ENCODE measurements around the gene UBA6.
"Not testable (repeated sequence)": the region's sequence is repeated elsewhere in the genome, so short reads cannot be mapped to it uniquely, and the experiment has no call there.

The UBA6 gene

GRCh38 chr4:67659065-67659464, 41.9 kb downstream of the UBA6 start:
- DNase-seq = no peak

DNA sequence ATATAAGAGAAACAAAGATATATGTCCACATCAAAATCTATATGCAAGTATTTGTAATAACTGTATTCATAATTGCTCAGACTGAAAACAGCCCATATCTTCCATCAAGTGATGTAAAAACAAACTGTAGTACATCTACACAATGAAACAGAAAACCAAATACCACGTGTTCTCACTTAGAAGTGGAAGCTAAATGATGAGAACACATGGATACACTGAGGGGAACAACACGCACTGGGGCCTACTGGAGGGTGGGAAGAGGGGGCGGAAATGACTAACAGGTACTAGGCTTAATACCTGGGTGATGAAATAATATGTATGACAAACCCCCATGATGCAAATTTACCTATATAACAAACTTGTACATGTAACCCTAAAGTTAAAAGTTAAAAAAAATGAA, 42.7 kb downstream of the UBA6 start:
- DNase-seq = no peak

GRCh38 chr4:67651536-67651935, 49.4 kb downstream of the UBA6 start:
- DNase-seq = no peak

- DNase-seq = no peak
Observed at GRCh38 chr4:67638136-67638535, 62.8 kb downstream of the UBA6 start.

DNA sequence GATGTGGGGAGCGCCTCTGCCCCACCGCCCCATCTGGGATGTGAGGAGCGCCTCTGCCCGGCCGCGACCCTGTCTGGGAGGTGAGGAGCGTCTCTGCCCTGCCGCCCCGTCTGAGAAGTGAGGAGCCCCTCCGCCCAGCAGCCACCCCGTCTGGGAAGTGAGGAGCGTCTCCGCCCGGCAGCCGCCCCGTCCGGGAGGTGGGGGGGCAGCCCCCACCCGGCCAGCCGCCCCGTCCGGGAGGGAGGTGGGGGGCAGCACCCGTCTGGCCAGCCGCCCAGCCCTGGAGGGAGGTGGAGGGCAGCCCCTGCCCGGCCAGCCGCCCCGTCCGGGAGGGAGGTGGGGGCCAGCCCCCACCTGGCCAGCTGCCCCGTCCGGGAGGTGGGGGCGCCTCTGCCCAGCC, 64.0 kb downstream of the UBA6 start:
- DNase-seq = not testable (repeated sequence)

DNA sequence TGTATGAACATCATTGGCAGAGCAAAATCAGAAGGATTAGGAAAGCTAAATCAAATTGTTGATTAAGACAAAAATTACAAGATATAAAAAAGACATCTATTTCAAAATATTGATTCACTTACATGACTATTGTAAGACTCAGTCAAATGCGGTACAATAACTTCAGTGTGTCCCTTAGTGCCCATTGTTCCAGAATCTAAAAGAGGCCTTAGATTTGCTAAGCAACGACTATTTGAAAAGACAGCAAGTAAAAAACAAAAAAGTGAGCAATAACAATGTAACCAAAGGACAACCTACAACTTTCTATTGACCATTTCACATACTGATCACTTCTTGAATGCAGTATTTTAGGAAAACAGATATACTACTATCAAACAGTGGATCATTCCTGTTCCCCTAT, 65.6 kb downstream of the UBA6 start:
- DNase-seq = no peak

- no peak for DNase-seq
Observed at GRCh38 chr4:67634741-67635140, 66.2 kb downstream of the UBA6 start.

- DNase-seq = no peak
Observed at GRCh38 chr4:67632492-67632891, 68.5 kb downstream of the UBA6 start.

DNA sequence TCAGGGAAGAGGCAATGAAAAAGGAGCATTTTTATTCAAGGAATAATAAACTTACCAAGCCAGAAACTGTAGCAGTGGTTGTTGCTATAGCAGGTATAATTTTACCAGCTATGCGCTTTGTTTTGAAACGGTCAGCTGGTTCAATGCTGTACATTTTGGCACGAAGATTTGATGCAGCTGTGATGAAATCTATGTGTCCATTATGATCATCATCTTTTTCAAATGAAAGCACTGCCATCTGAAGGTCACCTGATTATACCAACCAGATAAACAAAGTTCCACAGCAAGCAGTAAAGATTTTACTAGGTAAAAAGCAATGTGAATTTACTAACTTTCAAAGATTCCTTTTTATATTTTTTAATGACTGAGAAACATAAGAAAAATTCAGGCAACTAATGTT, 76.0 kb downstream of the UBA6 start:
- DNase-seq = no peak

DNA sequence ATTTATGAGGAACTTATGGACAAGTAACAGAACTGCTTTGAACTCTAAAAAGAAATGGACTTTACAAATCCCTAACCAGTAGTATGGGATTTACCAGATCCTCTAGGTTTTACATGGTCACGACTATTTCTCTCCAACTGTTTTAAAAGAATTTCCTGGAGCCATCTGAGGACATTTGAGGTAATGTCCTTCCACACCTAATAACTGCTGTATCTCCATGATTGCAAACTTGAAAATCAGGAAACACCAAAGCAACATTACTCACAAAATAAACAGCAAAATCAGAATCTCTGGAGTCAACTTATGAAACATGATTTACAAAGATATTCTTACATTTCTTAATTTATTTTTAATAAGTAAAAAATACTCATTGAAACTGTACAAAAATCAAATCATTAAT, 84.5 kb downstream of the UBA6 start:
- no peak for DNase-seq

- no peak for DNase-seq
Observed at GRCh38 chr4:67615119-67615518, 85.8 kb downstream of the UBA6 start.

GRCh38 chr4:67614186-67614585, 86.8 kb downstream of the UBA6 start:
- no peak for DNase-seq

DNA sequence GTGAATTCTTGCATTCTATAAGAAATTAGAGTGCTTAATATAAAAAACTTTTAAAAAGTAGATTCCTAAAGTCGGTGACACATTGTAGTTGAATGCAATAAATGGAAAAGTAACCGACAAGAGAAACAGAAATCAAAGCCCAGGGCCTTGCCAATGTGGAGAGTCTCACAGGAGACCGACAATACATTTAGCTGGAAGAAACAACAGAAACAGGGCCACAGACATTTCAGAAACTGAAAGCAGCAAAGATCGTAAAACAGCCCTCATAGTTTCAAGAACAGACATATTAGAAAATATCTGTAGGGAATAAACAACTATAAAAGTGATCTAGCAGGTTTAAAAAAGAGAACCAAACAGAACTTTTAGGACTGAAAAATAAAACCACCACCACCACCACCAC, 92.9 kb downstream of the UBA6 start:
- DNase-seq = no peak

DNA sequence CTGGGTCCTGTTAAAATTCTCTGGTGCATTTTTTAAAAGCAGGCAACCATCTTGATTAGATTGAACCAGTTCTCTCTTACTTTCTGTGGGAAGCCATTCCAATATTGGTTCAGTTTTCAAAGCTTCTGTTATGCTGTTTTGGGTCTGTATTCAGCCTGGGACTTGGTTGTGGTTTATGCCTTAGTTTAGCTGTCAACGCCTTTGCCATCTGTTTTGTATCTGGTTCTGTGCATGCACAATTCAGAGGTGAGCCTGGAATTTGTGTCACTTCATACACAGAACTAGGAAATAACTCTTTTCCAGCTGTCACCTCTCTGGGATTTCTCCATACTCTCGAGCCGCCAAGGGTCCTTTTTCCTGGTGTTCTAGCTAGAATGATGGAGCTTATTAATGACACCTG, 96.2 kb downstream of the UBA6 start:
- DNase-seq = no peak

GRCh38 chr4:67604029-67604381, 97.0 kb downstream of the UBA6 start:
- no peak for DNase-seq

DNA sequence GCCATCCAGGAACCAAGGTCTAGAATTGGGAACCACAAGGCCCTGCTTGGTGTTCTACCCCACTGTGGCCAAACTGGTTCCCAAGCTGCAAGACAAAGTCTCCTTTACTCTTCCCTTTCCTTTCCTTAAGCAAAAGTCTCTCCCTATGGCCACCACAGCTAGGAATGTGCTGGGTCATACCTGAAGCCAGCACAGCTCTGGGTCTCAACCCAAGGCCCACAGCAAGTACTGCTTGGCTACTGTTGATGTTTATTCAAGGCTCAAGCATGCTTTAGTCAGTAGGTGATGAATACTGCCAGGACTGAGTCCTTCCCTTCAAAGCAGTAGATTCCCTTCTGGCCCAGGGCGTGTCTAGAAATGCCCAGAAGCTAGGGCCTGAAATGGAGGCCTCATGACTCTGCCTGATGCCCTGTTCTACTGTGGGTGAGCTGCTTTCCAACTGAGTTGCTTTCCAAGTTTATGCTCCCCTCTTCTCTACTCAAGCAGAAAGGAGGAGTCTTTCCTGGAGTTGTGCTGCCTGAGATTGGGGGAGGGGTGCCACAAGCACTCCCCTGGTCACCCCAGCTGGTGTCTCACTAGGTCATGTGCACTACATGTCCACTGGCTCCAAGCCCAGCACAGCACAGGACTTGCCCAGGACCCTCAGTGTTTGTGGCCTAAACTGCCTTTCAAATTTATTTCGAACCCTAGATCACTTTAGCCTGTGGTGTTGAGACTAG, 97.5 kb downstream of the UBA6 start:
- DNase-seq = no peak

DNA sequence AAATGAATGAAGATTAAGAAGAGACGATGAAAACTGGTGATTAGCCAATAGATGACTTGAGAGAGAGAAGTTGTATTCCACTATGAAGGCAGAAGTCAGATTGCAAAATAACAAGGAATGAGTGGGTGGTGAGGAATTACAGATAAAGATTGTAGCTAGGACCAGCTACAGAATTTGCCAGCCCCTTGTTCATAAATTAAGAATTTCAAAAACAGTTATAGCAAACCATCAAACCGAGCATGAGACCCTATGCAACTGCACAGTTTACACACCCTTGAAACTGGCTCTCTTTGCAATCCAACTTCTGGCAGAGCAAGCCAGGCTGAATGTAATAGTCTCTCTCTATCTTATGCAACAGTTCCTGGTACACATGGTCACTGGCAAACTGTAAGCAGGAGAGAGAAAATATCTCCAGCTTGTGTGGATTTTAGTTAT, 107.2 kb downstream of the UBA6 start:
- no peak for DNase-seq

GRCh38 chr4:67587156-67587555, 113.8 kb downstream of the UBA6 start:
- DNase-seq = no peak

- no peak for DNase-seq
Observed at GRCh38 chr4:67584496-67584895, 116.5 kb downstream of the UBA6 start.

DNA sequence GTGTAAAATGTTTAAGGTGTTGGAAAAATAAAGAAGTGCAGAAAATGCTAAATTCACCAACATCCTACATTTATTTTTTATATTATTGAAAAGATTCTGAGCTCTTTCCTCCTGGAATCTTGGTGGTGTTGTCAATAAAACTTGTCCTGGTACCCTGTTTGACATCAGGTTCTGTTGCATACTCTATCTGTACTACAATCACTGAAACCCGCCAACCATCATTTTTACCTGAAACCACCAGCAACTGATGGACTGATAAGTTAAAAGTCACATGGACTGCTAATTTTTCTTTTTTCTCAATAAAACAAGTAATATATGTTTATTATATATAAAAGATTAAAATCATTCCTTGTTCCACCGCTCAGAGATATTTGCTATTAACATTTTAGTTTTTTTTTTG, 119.0 kb downstream of the UBA6 start:
- no peak for DNase-seq

DNA sequence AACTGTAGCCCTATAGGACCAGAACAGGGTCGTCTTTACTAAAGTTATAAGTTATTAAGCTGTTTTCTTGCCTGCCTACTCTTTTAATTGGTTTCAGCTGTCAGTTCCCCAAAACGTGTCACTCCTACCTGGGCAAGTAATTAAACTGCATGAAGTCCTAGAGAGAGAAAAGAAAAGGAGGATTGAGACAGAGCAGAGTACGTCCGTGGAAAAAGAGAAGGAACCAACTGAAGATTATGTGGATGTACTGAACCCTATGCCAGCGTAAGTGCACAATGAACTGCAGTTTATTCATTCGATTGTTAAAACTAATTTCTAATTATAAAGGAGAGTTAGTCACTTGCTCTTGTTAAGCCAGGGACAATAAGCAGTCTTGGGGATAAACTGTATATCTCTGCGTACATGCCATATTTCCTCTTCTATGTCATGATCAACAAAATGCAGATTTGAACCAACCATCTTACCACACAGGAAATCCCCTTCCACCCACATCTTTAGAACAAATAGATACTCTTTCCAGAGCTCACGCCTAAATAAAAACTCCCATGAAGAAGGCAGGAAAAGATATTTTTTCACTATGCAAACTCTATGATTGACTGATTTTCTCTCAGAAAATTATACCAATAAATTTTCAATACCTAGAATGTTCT, 119.6 kb downstream of the UBA6 start:
- DNase-seq = no peak

DNA sequence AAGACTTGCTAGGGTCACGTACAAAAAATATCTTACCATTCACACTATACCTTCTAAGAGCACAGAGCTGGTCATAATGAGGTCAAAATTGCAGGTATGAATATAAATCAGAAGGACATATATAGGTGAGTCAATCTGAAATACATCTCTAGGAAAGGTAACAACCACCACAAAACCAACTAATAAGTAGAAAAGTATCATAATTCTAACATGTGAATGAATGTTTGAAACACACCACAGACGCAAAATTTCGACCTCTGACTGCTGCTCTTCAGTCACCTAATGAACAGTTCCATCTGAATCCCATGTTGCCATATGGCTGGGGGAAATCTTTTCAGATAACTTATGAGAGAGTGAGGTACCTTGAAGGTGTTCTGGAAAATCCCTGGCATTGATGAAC, 120.4 kb downstream of the UBA6 start:
- DNase-seq = no peak

- DNase-seq = no peak
Observed at GRCh38 chr4:67576538-67576937, 124.4 kb downstream of the UBA6 start.

DNA sequence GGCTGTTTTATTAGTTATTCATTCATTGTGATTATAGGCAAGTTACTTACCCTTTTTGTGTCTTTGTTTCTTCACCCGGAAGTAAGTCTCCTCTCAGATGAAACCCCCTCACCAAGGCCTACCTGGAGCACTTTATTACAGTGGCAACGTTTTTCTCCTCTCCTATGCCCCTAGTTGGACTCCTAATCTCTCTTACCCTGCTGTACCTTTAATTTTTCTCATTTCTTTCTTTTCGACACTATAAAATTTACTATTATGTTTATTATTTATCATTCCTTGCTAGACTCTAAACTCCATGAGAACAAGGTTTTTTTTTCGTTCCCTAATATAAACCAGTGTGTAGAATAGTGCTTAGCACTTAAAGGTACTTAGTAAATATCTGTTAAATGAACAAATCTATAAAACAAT, 124.9 kb downstream of the UBA6 start:
- DNase-seq = no peak
